ENCODE data around the gene OAS2. TPM values are rescaled to one million over a fixed set of nuclear protein-coding genes. Genes with fewer than 3 reads are reported as not detected.

OAS2 gene
- total and polyA plus RNA-seq, 2 donors (not counting 1 experiment from before 2014, with no cell fraction given): 31.6 to 59.3 TPM

- peak; percentile 73 for DNase-seq
- Mint-ChIP-seq H3K4me3 (no peak overlapping the region), H3K27ac (peak overlapping the region; percentile 53), H3K4me1 (peaks cover 24% of the 10 kb centered on the region), H3K9me3 (ENCODE audit: insufficient read depth) (no peaks in the 10 kb centered on the region), H3K27me3 (no peaks in the 10 kb centered on the region)
- ATAC-seq (ENCODE audit: low read depth): peak; percentile 76
- H3K4me1 ChIP-seq (ENCODE audit: control insufficient read depth in 2 of 2, insufficient read depth in 2 of 2, low read length in 2 of 2): peaks cover 8 to 12% of the 10 kb centered on the region in 2 donors
- no peak overlapping the region for H3K9ac ChIP-seq (ENCODE audit: low read length)
- no peak overlapping the region for H3K4me2 ChIP-seq (replicated peaks; ENCODE audit: low read depth, low read length, poor library complexity, severe bottlenecking)
- H3K4me3 ChIP-seq (ENCODE audit: control extremely low read depth in 1 of 5, extremely low read depth in 1 of 5, insufficient read depth in 1 of 5, low read depth in 2 of 5, low read length in 4 of 5): no peak overlapping the region
- WGBS (ENCODE audit: insufficient coverage): no CpG with 5 or more reads among the region's 2 CpGs
- peak overlapping the region in 1 of 2 donors; percentile 40 for H3K27ac ChIP-seq (ENCODE audit: low read length in 2 of 2)
- intact Hi-C loops (cut with micrococcal nuclease): loop anchor here (1.0 to 2.0 kb wide), 4 partner anchors 14 to 182 kb away; partner anchors contain the start of gene OAS2
- H3K36me3 ChIP-seq (replicated peaks in 1 of 2; ENCODE audit: control extremely low read depth in 1 of 2, control insufficient read depth in 1 of 2, extremely low read depth in 1 of 2, insufficient read depth in 2 of 2, low read length in 1 of 2): peaks cover 0 to 75% of the 10 kb centered on the region in 2 experiments
- POLR2A ChIA-PET: interaction anchor here (1.0 kb wide), 1 partner anchor 14 kb away, joined by 7 read pairs; the partner anchor contains the start of gene OAS2
- H3K79me2 ChIP-seq (ENCODE audit: control insufficient read depth, insufficient read depth, low read length): peaks cover 26% of the 10 kb centered on the region
- H3K9me3 ChIP-seq (ENCODE audit: control extremely low read depth in 1 of 3, control insufficient read depth in 2 of 3, insufficient read depth in 1 of 3, low read length in 2 of 3): peaks cover 0 to 3% (median 0%) of the 10 kb centered on the region in 3 donors
- no peaks in the 10 kb centered on the region for H3K27me3 ChIP-seq (replicated peaks in 1 of 4; ENCODE audit: control extremely low read depth in 1 of 4, control insufficient read depth in 3 of 4, insufficient read depth in 4 of 4, low read length in 3 of 4)
- no peak overlapping the region for H2AFZ ChIP-seq (ENCODE audit: insufficient read depth, low read depth, low read length, poor library complexity, severe bottlenecking)
- H4K20me1 ChIP-seq (ENCODE audit: control insufficient read depth, insufficient read depth, low read length, poor library complexity, severe bottlenecking): peaks cover 10% of the 10 kb centered on the region
- CTCF ChIA-PET: interaction anchor here (0.6 to 6.5 kb wide), 43 partner anchors 8 to 240 kb away, joined by 3 to 56 read pairs (median 5); partner anchors contain the start of genes OAS1 and OAS2
- TF ChIP-seq EZH2 (IDR thresholded peaks at IDR 0.05; ENCODE audit: borderline replicate concordance, insufficient read depth, low read depth, low read length, poor library complexity, severe bottlenecking) (no peak), CTCF (IDR thresholded peaks at IDR 0.05) (peak; percentile 90)
Measured at GRCh38 chr12:112992541-112993398, 14.5 kb downstream of the OAS2 start.

GRCh38 chr12:112995008-112995407 is 16.7 kb downstream of the OAS2 start:
- Histone ChIP-seq H3K27ac (ENCODE audit: low read length in 2 of 2) (no peak overlapping the region), H3K27me3 (replicated peaks in 1 of 4; ENCODE audit: control extremely low read depth in 1 of 4, control insufficient read depth in 3 of 4, insufficient read depth in 4 of 4, low read length in 3 of 4) (no peaks in the 10 kb centered on the region), H3K4me1 (ENCODE audit: control insufficient read depth in 2 of 2, insufficient read depth in 2 of 2, low read length in 2 of 2) (peaks cover 18 to 20% of the 10 kb centered on the region in 2 donors), H3K4me2 (replicated peaks; ENCODE audit: low read depth, low read length, poor library complexity, severe bottlenecking) (no peak overlapping the region), H3K9me3 (ENCODE audit: control extremely low read depth in 1 of 3, control insufficient read depth in 2 of 3, insufficient read depth in 1 of 3, low read length in 2 of 3) (peaks cover 0 to 3% (median 1%) of the 10 kb centered on the region in 3 donors), H3K9ac (ENCODE audit: low read length) (no peak overlapping the region), H2AFZ (ENCODE audit: insufficient read depth, low read depth, low read length, poor library complexity, severe bottlenecking) (no peak overlapping the region), H3K79me2 (ENCODE audit: control insufficient read depth, insufficient read depth, low read length) (peaks cover 27% of the 10 kb centered on the region), H4K20me1 (ENCODE audit: control insufficient read depth, insufficient read depth, low read length, poor library complexity, severe bottlenecking) (peaks cover 23% of the 10 kb centered on the region), H3K36me3 (replicated peaks in 1 of 2; ENCODE audit: control extremely low read depth in 1 of 2, control insufficient read depth in 1 of 2, extremely low read depth in 1 of 2, insufficient read depth in 2 of 2, low read length in 1 of 2) (peaks cover 3 to 66% of the 10 kb centered on the region in 2 experiments), H3K4me3 (ENCODE audit: control extremely low read depth in 1 of 5, extremely low read depth in 1 of 5, insufficient read depth in 1 of 5, low read depth in 2 of 5, low read length in 4 of 5) (no peak overlapping the region)
- DNase-seq (no peak), ATAC-seq (ENCODE audit: low read depth) (no peak)
- POLR2A ChIA-PET: no interaction called here
- CTCF ChIA-PET: interaction anchor here (6.5 kb wide), 1 partner anchor 93 kb away, joined by 54 read pairs; no protein-coding TSS in a partner anchor
- H3K4me3 Mint-ChIP-seq: no peak overlapping the region
- no peaks in the 10 kb centered on the region for H3K9me3 Mint-ChIP-seq (ENCODE audit: insufficient read depth)
- TF ChIP-seq CTCF (IDR thresholded peaks at IDR 0.05): no peak
- no peak for TF ChIP-seq EZH2 (IDR thresholded peaks at IDR 0.05; ENCODE audit: borderline replicate concordance, insufficient read depth, low read depth, low read length, poor library complexity, severe bottlenecking)
- no peaks in the 10 kb centered on the region for H3K27me3 Mint-ChIP-seq
- 98% methylated on average over 4 of the region's 5 CpGs for WGBS (ENCODE audit: insufficient coverage)
- H3K27ac Mint-ChIP-seq: no peak overlapping the region
- peaks cover 28% of the 10 kb centered on the region for H3K4me1 Mint-ChIP-seq
- intact Hi-C loops (cut with micrococcal nuclease): no loop called here
